ENCODE measurements around the gene GOLGA8O. TPM values are rescaled to one million over a fixed set of nuclear protein-coding genes. Genes with fewer than 3 reads are reported as not detected.
"Not testable (repeated sequence)": the region's sequence is repeated elsewhere in the genome, so short reads cannot be mapped to it uniquely, and the experiment has no call there.

GOLGA8O gene
- total RNA-seq = 10 to 100 TPM in 1 of 4 donors, 1 to 10 TPM in 1, not detected in 2; 1.5 to 10.9 TPM

DNA sequence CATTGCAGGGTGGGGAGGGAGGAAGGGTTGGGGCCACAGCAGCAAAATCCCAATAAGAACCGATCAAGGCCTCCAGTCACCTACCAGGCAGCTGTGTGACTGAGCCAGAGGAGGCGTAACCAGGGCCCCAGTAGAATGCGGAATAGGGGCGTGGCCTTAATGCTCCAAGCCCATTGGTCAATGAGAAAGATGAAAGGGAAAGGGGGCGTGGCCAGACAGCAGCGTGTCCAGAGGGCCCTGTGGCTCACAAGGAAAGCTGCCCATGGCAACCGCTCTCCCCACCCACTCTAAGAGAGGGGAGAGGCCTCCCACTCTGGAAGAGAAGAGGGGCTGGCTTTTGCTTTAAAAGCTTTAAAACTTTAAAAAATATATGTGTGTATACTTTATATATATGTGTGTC, at the start of gene GOLGA8O:
Gene GOLGA8O, minus strand, starts transcription at position 101 of the 400 bp plus-strand sequence. Its CDS starts 98 bp downstream, at position 3.
- H3K27me3 ChIP-seq; H3K4me3 ChIP-seq; intact Hi-C loops (cut with DNase I; ENCODE audit: low total_unique reads); H3K9me3 ChIP-seq; DNase-seq; H3K4me1 ChIP-seq; in situ Hi-C loops (cut with MboI; ENCODE audit: low pct_ligation_motif_present in 1 of 4, low pct_unique_long_range_greater_than_20kb in 1 of 4, low sequenced_read_pairs in 3 of 4); H3K27ac ChIP-seq; H3K36me3 ChIP-seq: not testable (repeated sequence)
- WGBS, 2 donors (ENCODE audit: low coverage in 1 of 2) = no CpG with 5 or more reads among the region's 7 CpGs

DNA sequence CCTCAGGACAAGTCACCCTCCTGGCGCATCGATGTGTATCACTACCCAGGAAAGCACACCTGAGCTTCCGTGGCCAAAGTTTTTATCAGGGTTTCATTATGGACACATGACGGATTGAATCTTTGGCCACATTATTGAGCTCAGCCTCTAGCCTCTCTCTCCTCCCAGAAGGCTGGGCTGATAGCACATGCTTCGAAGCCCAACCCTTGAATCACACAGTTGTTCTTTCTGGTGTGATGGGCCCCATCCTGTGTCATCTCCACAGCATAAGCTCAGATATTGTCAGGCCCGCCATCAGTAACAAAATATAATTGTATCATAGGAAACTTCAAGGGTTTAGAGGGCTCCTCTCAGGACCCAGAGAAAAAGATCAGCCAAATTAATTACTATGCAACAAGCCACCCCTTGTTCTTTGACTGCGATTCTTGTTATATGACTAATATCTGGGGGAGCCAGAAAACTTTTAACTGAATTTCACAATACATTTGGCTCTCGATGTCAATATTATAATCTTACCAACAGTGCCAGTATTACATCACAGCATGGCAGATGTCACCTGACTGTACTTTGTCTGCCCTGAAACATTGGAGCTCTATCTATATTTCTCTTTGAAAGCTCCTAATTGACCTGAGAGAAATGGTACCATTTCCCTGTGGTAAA, 48.8 kb upstream of the GOLGA8O start:
- whole genome bisulfite sequencing, 2 donors (ENCODE audit: low coverage in 1 of 2) = no CpG with 5 or more reads among the region's 8 CpGs
- H3K27ac ChIP-seq; intact Hi-C loops (cut with DNase I; ENCODE audit: low total_unique reads); H3K27me3 ChIP-seq; DNase-seq; H3K4me3 ChIP-seq; in situ Hi-C loops (cut with MboI; ENCODE audit: low pct_ligation_motif_present in 1 of 4, low pct_unique_long_range_greater_than_20kb in 1 of 4, low sequenced_read_pairs in 3 of 4); H3K36me3 ChIP-seq; H3K9me3 ChIP-seq; H3K4me1 ChIP-seq: not testable (repeated sequence)

GRCh38 chr15:32502946-32503345, 47.5 kb upstream of the GOLGA8O start:
- H3K36me3 ChIP-seq; H3K9me3 ChIP-seq; in situ Hi-C loops (cut with MboI; ENCODE audit: low pct_ligation_motif_present in 1 of 4, low pct_unique_long_range_greater_than_20kb in 1 of 4, low sequenced_read_pairs in 3 of 4); DNase-seq; H3K4me3 ChIP-seq; H3K4me1 ChIP-seq; H3K27me3 ChIP-seq; intact Hi-C loops (cut with DNase I; ENCODE audit: low total_unique reads); H3K27ac ChIP-seq: not testable (repeated sequence)
- 55 to 57% methylated on average over 1 of the region's 1 CpG for WGBS, 2 donors (ENCODE audit: low coverage in 1 of 2)

GRCh38 chr15:32492768-32493167, 37.3 kb upstream of the GOLGA8O start:
- in situ Hi-C loops (cut with MboI; ENCODE audit: low pct_ligation_motif_present in 1 of 4, low pct_unique_long_range_greater_than_20kb in 1 of 4, low sequenced_read_pairs in 3 of 4) = not testable (repeated sequence)

GRCh38 chr15:32486474-32486873, 31.0 kb upstream of the GOLGA8O start:
- in situ Hi-C loops (cut with MboI; ENCODE audit: low pct_ligation_motif_present in 1 of 4, low pct_unique_long_range_greater_than_20kb in 1 of 4, low sequenced_read_pairs in 3 of 4); H3K4me3 ChIP-seq; H3K36me3 ChIP-seq; DNase-seq; H3K9me3 ChIP-seq; H3K27ac ChIP-seq; H3K4me1 ChIP-seq; intact Hi-C loops (cut with DNase I; ENCODE audit: low total_unique reads); H3K27me3 ChIP-seq: not testable (repeated sequence)
- 100% methylated on average over 5 of the region's 12 CpGs; no CpG with 5 or more reads in 1 of the 2 donors for WGBS, 2 donors (ENCODE audit: low coverage in 1 of 2)

More at GRCh38 chr15:32492768-32493167, 37.3 kb upstream of the GOLGA8O start:
- DNase-seq; intact Hi-C loops (cut with DNase I; ENCODE audit: low total_unique reads); H3K4me1 ChIP-seq; H3K27me3 ChIP-seq; H3K4me3 ChIP-seq; H3K27ac ChIP-seq; H3K9me3 ChIP-seq; H3K36me3 ChIP-seq: not testable (repeated sequence)
- no CpG with 5 or more reads among the region's 4 CpGs for WGBS, 2 donors (ENCODE audit: low coverage in 1 of 2)

- in situ Hi-C loops (cut with MboI; ENCODE audit: low pct_ligation_motif_present in 1 of 4, low pct_unique_long_range_greater_than_20kb in 1 of 4, low sequenced_read_pairs in 3 of 4); intact Hi-C loops (cut with DNase I; ENCODE audit: low total_unique reads); H3K9me3 ChIP-seq; H3K4me1 ChIP-seq; DNase-seq; H3K27me3 ChIP-seq; H3K27ac ChIP-seq; H3K4me3 ChIP-seq; H3K36me3 ChIP-seq: not testable (repeated sequence)
- WGBS, 2 donors (ENCODE audit: low coverage in 1 of 2) = no CpG with 5 or more reads among the region's 6 CpGs
These were observed 27.9 kb upstream of the GOLGA8O start for GRCh38 chr15:32483377-32483776.

DNA sequence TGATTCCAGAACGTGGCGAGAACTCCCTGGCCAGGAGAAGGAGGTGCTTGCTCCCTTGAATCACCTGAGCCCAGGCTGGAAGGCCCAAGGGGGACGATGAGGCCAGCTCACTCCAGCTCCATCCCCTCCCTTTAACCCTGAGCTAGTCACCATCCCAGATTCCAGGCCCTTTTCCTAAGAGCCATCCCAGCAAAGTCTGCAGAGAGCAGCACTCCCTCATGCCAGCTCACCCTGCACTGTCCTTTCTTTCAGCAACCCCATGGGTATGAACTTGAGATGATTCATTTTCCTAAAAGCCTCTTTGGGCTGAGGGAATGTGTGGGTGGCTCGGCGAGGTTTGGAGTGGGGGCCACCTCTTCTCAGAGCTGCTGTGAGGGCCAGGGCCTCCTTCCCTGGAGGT, 26.2 kb upstream of the GOLGA8O start:
- in situ Hi-C loops (cut with MboI; ENCODE audit: low pct_ligation_motif_present in 1 of 4, low pct_unique_long_range_greater_than_20kb in 1 of 4, low sequenced_read_pairs in 3 of 4); DNase-seq; H3K36me3 ChIP-seq; H3K4me3 ChIP-seq; H3K27me3 ChIP-seq; intact Hi-C loops (cut with DNase I; ENCODE audit: low total_unique reads); H3K4me1 ChIP-seq; H3K27ac ChIP-seq; H3K9me3 ChIP-seq: not testable (repeated sequence)
- no CpG with 5 or more reads among the region's 5 CpGs for WGBS, 2 donors (ENCODE audit: low coverage in 1 of 2)

DNA sequence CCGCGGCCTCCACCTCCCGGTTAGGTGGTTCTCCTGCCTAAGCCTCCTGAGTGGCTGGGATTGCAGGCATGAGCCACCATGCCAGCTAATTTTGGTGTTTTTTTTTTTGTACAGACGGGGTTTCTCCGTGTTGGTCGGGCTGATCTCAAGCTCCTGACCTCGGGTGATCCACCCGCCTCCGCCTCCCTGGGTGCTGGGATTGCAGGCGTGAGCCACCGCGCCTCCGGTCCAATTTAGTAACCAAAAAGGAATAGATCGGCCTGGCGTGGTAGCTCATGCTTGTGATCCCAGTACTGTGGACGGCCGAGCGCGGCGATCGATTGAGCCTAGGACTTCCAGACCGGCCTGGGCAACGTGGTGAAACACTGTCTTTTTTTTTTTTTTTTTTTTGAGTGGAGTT, 12.6 kb upstream of the GOLGA8O start:
- intact Hi-C loops (cut with DNase I; ENCODE audit: low total_unique reads); H3K27me3 ChIP-seq; H3K27ac ChIP-seq; in situ Hi-C loops (cut with MboI; ENCODE audit: low pct_ligation_motif_present in 1 of 4, low pct_unique_long_range_greater_than_20kb in 1 of 4, low sequenced_read_pairs in 3 of 4); H3K9me3 ChIP-seq; H3K36me3 ChIP-seq; H3K4me3 ChIP-seq; H3K4me1 ChIP-seq; DNase-seq: not testable (repeated sequence)
- WGBS, 2 donors (ENCODE audit: low coverage in 1 of 2) = 98% methylated on average over 23 of the region's 23 CpGs; no CpG with 5 or more reads in 1 of the 2 donors

All from transverse colon (tissue), 4 donors.